IMR-90 (cell line): ENCODE data around the gene DBNDD1. TPM values are rescaled to one million over a fixed set of nuclear protein-coding genes. Genes with fewer than 3 reads are reported as not detected.

ENCODE experiments used
- ATAC-seq: fragments of 200-7000 bp; cut with Tn5 transposase; 2 replicates; pipeline ENCODE4 v1.9.1; 2020; ENCODE audit warnings: low read depth, mild to moderate bottlenecking, moderate library complexity
- BruUV-seq: library from RNA; stranded (reverse); fragments of 400-500 nt; replicated peaks from 2 replicates; lab custom pipeline; 2021; lab: Mats Ljungman, UMichigan
- CTCF ChIA-PET: fragments of 300-600 bp; formaldehyde crosslinking; extraction: SDS; loops from one replicate; lab custom pipeline; 2021; ENCODE audit warnings: antibody characterized with exemption; lab: Yijun Ruan, JAX
- POLR2A ChIA-PET: fragments of 300-600 bp; sonication (Branson Sonifier 250); formaldehyde crosslinking; loops from one replicate; lab custom pipeline; 2022; ENCODE audit warnings: antibody characterized with exemption; ENCODE audit not compliant: unreplicated experiment; lab: Charles Lee
- DNase-seq: peaks from one replicate; pipeline ENCODE4 v3.0.0; 2013
- H2AFZ ChIP-seq: replicated peaks from 2 replicates; pipeline ENCODE3; 2013; ENCODE audit warnings: low read length, mild to moderate bottlenecking; ENCODE audit not compliant: poor library complexity
- H2AK5ac ChIP-seq: 2 replicates; pipeline ENCODE4 v1.6.1; 2013; ENCODE audit warnings: low read depth, low read length, inconsistent platforms
- H2AK9ac ChIP-seq: replicated peaks from 2 replicates; pipeline ENCODE3; 2013; ENCODE audit warnings: mild to moderate bottlenecking, low read depth, low read length, moderate library complexity; ENCODE audit not compliant: poor library complexity
- H2BK120ac ChIP-seq: 2 replicates; pipeline ENCODE4 v1.6.1; 2013; ENCODE audit warnings: low read depth, low read length, inconsistent platforms
- H2BK15ac ChIP-seq: 3 replicates; pipeline ENCODE4 v1.6.1; 2013; ENCODE audit warnings: low read depth, low read length, inconsistent platforms
- H2BK20ac ChIP-seq: 2 replicates; pipeline ENCODE4 v1.6.1; 2013; ENCODE audit warnings: low read depth, mild to moderate bottlenecking, inconsistent platforms, low read length, moderate library complexity
- H2BK5ac ChIP-seq: 2 replicates; pipeline ENCODE4 v1.6.1; 2013; ENCODE audit warnings: mild to moderate bottlenecking, low read depth, low read length, inconsistent platforms; ENCODE audit not compliant: poor library complexity, severe bottlenecking
- H3K14ac ChIP-seq: replicated peaks from 2 replicates; pipeline ENCODE4 v1.6.1; 2013; ENCODE audit warnings: low read depth, low read length, inconsistent platforms
- H3K18ac ChIP-seq: 2 replicates; pipeline ENCODE4 v1.6.1; 2013; ENCODE audit warnings: low read depth, low read length, control low read depth
- H3K23ac ChIP-seq: 2 replicates; pipeline ENCODE4 v1.6.1; 2013; ENCODE audit warnings: low read depth, low read length, inconsistent platforms
- H3K27ac ChIP-seq: 2 replicates; pipeline ENCODE4 v1.5.1; 2013; ENCODE audit warnings: mild to moderate bottlenecking, control low read depth, low read length; ENCODE audit not compliant: insufficient read depth
- H3K27me3 ChIP-seq: 2 replicates; pipeline ENCODE4 v1.6.1; 2013; ENCODE audit warnings: low read length; ENCODE audit not compliant: control insufficient read depth, insufficient read depth
- H3K36me3 ChIP-seq: 2 replicates; pipeline ENCODE4 v1.6.1; 2013; ENCODE audit warnings: low read length, mixed read lengths; ENCODE audit not compliant: control insufficient read depth, insufficient read depth
- H3K4ac ChIP-seq: 2 replicates; pipeline ENCODE4 v1.6.1; 2013; ENCODE audit warnings: low read depth, low read length, inconsistent platforms
- H3K4me1 ChIP-seq: 2 replicates; pipeline ENCODE4 v1.6.1; 2013; ENCODE audit warnings: low read length, mixed read lengths; ENCODE audit not compliant: control insufficient read depth, insufficient read depth
- H3K4me2 ChIP-seq: 2 replicates; pipeline ENCODE4 v1.6.1; 2013; ENCODE audit warnings: low read depth, mild to moderate bottlenecking, control low read depth, low read length, moderate library complexity
- H3K4me3 ChIP-seq: 2 replicates; pipeline ENCODE4 v1.5.1; 2013; ENCODE audit warnings: low read depth, mild to moderate bottlenecking, control low read depth, low read length, moderate library complexity; ENCODE audit not compliant: insufficient read depth
- H3K56ac ChIP-seq: 2 replicates; pipeline ENCODE4 v1.6.1; 2013; ENCODE audit warnings: low read length, inconsistent platforms; ENCODE audit not compliant: insufficient read depth; ENCODE audit errors: extremely low read depth
- H3K79me1 ChIP-seq, 2 experiments: 2 replicates each; pipeline ENCODE4 v1.6.1; 2013; ENCODE audit warnings: low read length in 2 of 2, inconsistent platforms in 1 of 2, low read depth in 1 of 2
- H3K9ac ChIP-seq: 2 replicates; pipeline ENCODE4 v1.6.1; 2013; ENCODE audit warnings: low read depth, low read length, control low read depth
- H3K9me1 ChIP-seq: 2 replicates; pipeline ENCODE4 v1.6.1; 2013; ENCODE audit warnings: low read length, inconsistent platforms; ENCODE audit not compliant: insufficient read depth
- H3K9me3 ChIP-seq: 2 replicates; pipeline ENCODE4 v1.6.1; 2013; ENCODE audit warnings: low read length; ENCODE audit not compliant: control insufficient read depth, insufficient read depth
- H4K20me1 ChIP-seq: 2 replicates; pipeline ENCODE4 v1.6.1; 2013; ENCODE audit warnings: low read length, inconsistent platforms; ENCODE audit not compliant: insufficient read depth
- H4K5ac ChIP-seq: 2 replicates; pipeline ENCODE4 v1.6.1; 2013; ENCODE audit warnings: mild to moderate bottlenecking, low read depth, low read length, control low read depth
- H4K8ac ChIP-seq, 2 experiments: 2 replicates each; pipeline ENCODE4 v1.6.1; 2013; ENCODE audit warnings: low read depth in 2 of 2, low read length in 2 of 2, control low read depth in 1 of 2, inconsistent platforms in 1 of 2
- H4K91ac ChIP-seq: 2 replicates; pipeline ENCODE4 v1.6.1; 2013; ENCODE audit warnings: low read depth, low read length, inconsistent platforms; ENCODE audit not compliant: insufficient read depth
- BHLHE40 ChIP-seq: fragments of 150-350 bp; IDR thresholded peaks from 2 replicates; pipeline ENCODE4 v1.6.1; 2016; ENCODE audit warnings: mild to moderate bottlenecking, low read depth, low read length
- CEBPB ChIP-seq: IDR thresholded peaks from 2 replicates; pipeline ENCODE4 v1.6.1; 2012; ENCODE audit warnings: low read depth, low read length, improper control_type of control experiment
- CHD1 ChIP-seq: IDR thresholded peaks from 2 replicates; pipeline ENCODE4 v1.6.1; 2012; ENCODE audit warnings: low read depth, low read length, improper control_type of control experiment
- CTCF ChIP-seq: conservative IDR thresholded peaks from 2 replicates; pipeline ENCODE4 v1.5.1; 2012; ENCODE audit warnings: mild to moderate bottlenecking, low read depth, low read length, improper control_type of control experiment
- ELK1 ChIP-seq: fragments of 150-350 bp; IDR thresholded peaks from 2 replicates; pipeline ENCODE4 v1.6.1; 2016; ENCODE audit warnings: low read depth, mild to moderate bottlenecking, low read length, moderate library complexity, borderline replicate concordance
- FOS ChIP-seq: fragments of 150-350 bp; IDR thresholded peaks from 2 replicates; pipeline ENCODE4 v1.6.1; 2016; ENCODE audit warnings: low read depth, low read length
- MAFK ChIP-seq: IDR thresholded peaks from 2 replicates; pipeline ENCODE4 v1.6.1; 2012; ENCODE audit warnings: low read depth, low read length, improper control_type of control experiment
- MAZ ChIP-seq: IDR thresholded peaks from 2 replicates; pipeline ENCODE4 v1.6.1; 2012; ENCODE audit warnings: low read depth, mild to moderate bottlenecking, low read length, improper control_type of control experiment, moderate library complexity, borderline replicate concordance
- MXI1 ChIP-seq: IDR thresholded peaks from 2 replicates; pipeline ENCODE4 v1.6.1; 2012; ENCODE audit warnings: low read depth, mild to moderate bottlenecking, low read length, moderate library complexity, borderline replicate concordance
- NFE2L2 ChIP-seq: fragments of 150-350 bp; IDR thresholded peaks from 2 replicates; pipeline ENCODE4 v1.6.1; 2016; ENCODE audit warnings: low read depth, mild to moderate bottlenecking, low read length
- POLR2A ChIP-seq: IDR thresholded peaks from 2 replicates; pipeline ENCODE4 v1.6.1; 2012; ENCODE audit warnings: mild to moderate bottlenecking, low read depth, low read length
- RAD21 ChIP-seq: IDR thresholded peaks from 2 replicates; pipeline ENCODE4 v1.6.1; 2012; ENCODE audit warnings: low read length, improper control_type of control experiment
- RCOR1 ChIP-seq: IDR thresholded peaks from 2 replicates; pipeline ENCODE4 v1.6.1; 2012; ENCODE audit warnings: mild to moderate bottlenecking, low read length, improper control_type of control experiment; ENCODE audit not compliant: insufficient replicate concordance
- RFX5 ChIP-seq: IDR thresholded peaks from 2 replicates; pipeline ENCODE4 v1.8.0; 2012; ENCODE audit warnings: low read depth, mild to moderate bottlenecking, low read length, moderate library complexity
- SMC3 ChIP-seq: fragments of 150-350 bp; IDR thresholded peaks from 2 replicates; pipeline ENCODE4 v1.6.1; 2016; ENCODE audit warnings: low read depth, mild to moderate bottlenecking, antibody characterized with exemption, low read length, moderate library complexity
- USF2 ChIP-seq: fragments of 150-350 bp; IDR thresholded peaks from 2 replicates; pipeline ENCODE4 v1.6.1; 2017; ENCODE audit warnings: mild to moderate bottlenecking, antibody characterized with exemption, low read length, low read depth
- WGBS, 2 experiments: methylation state at CpG; one replicate each; pipeline versions ENCODE4 v1.1.5 to v1.1.7; 2013; ENCODE audit warnings: missing lambda C conversion rate in 2 of 2; ENCODE audit not compliant: insufficient read length in 1 of 2; ENCODE audit errors: extremely low coverage in 2 of 2; 5-methylcytosine and 5-hydroxymethylcytosine counted together
- dilution Hi-C: fragments of 300-500 bp; cut with HindIII; formaldehyde crosslinking; loops from one replicate; pipeline ENCODE4 v1.14.3; 2018; ENCODE audit warnings: low sequenced_read_pairs; ENCODE audit not compliant: unreplicated experiment
- in situ Hi-C: fragments of 300-500 bp; cut with MboI; formaldehyde crosslinking; loops from 3 replicates; pipeline ENCODE4 v1.14.3; 2019; ENCODE audit warnings: low sequenced_read_pairs, inconsistent platforms, mixed read lengths
- intact Hi-C: fragments of 100-400 bp; cut with micrococcal nuclease; formaldehyde crosslinking; loops from 2 replicates; pipeline ENCODE4 v1.10.0; 2022
- polyA plus RNA-seq, 3 experiments: library from polyadenylated mRNA; depleted of rRNA; stranded (reverse); fragments of >200 nt; gene quantifications; 2 replicates each; pipeline ENCODE4 v1.2.3, GENCODE V29; 2012; ENCODE audit warnings: low replicate concordance in 1 of 3
- total RNA-seq: library from RNA; depleted of rRNA; stranded (reverse); fragments of >200 nt; gene quantifications from 2 replicates; pipeline ENCODE4 v1.2.3, GENCODE V29; 2012

Gene DBNDD1
- total and polyA plus RNA-seq, 2 of the 4 experiments (the other 2 are of a cell fraction): 3.4 to 23.0 TPM

- no peak overlapping the region for H3K27ac ChIP-seq
- no peak overlapping the region for H2AK9ac ChIP-seq
- H3K9me1 ChIP-seq: peaks cover 11% of the 10 kb centered on the region
- WGBS, 2 experiments: 67% methylated on average over 2 of the region's 5 CpGs; no CpG with 5 or more reads in 1 of the 2 experiments
- no peak overlapping the region for H3K9ac ChIP-seq
- H3K4me2 ChIP-seq: no peak overlapping the region
- intact Hi-C loops (no loop called here), in situ Hi-C loops (no loop called here), dilution Hi-C loops (no loop called here)
- ChIA-PET POLR2A (no interaction called here), CTCF (interaction anchor here (1.1 kb wide), 1 partner anchor 17 kb away, joined by 3 read pairs; the partner anchor contains the start of gene DBNDD1)
- DNase-seq: no peak
- H3K79me1 ChIP-seq: peaks cover 0 to 10% of the 10 kb centered on the region in 2 experiments; a peak in 2 of 4 replicates
- no peak overlapping the region for H3K56ac ChIP-seq
- H3K14ac ChIP-seq: no peak overlapping the region
- H4K5ac ChIP-seq: no peak overlapping the region
- BruUV-seq: no TSS peak
- H3K27me3 ChIP-seq: no peaks in the 10 kb centered on the region
- no peak overlapping the region for H2BK5ac ChIP-seq
- no peak overlapping the region for H3K23ac ChIP-seq
- peaks cover 18% of the 10 kb centered on the region for H4K20me1 ChIP-seq
- no peak overlapping the region for H2AFZ ChIP-seq
- H4K8ac ChIP-seq: no peak overlapping the region
- H3K4me3 ChIP-seq: no peak overlapping the region
- H4K91ac ChIP-seq: no peak overlapping the region
- H2BK20ac ChIP-seq: no peak overlapping the region
- no peak for TF ChIP-seq USF2
- no peak for TF ChIP-seq CTCF
- TF ChIP-seq FOS: no peak
- TF ChIP-seq MAZ: no peak
- TF ChIP-seq RCOR1: no peak
- no peak for TF ChIP-seq SMC3
- no peak for TF ChIP-seq RAD21
- no peak for TF ChIP-seq RFX5
- no peak for TF ChIP-seq CHD1
- no peak for TF ChIP-seq POLR2A
- no peak for TF ChIP-seq CEBPB
- TF ChIP-seq ELK1: no peak
- TF ChIP-seq MAFK: no peak
- no peak for TF ChIP-seq NFE2L2
- no peak for TF ChIP-seq MXI1
- TF ChIP-seq BHLHE40: no peak
- H3K4ac ChIP-seq: no peak overlapping the region
- H3K9me3 ChIP-seq: no peaks in the 10 kb centered on the region
- no peak overlapping the region for H3K18ac ChIP-seq
- no peak overlapping the region for H2AK5ac ChIP-seq
- no peaks in the 10 kb centered on the region for H3K4me1 ChIP-seq
- ATAC-seq: no peak
- no peak overlapping the region for H2BK120ac ChIP-seq
- H2BK15ac ChIP-seq: no peak overlapping the region
- peaks cover 59% of the 10 kb centered on the region for H3K36me3 ChIP-seq
These were observed 16.6 kb upstream of the DBNDD1 start for GRCh38 chr16:90035902-90036301.
